A673 (cell line): Measurements from ENCODE around the gene GAN. TPM values are rescaled to one million over a fixed set of nuclear protein-coding genes. Genes with fewer than 3 reads are reported as not detected.

Experiments used
- BruUV-seq: library from RNA; stranded (reverse); fragments of 400-500 nt; replicated peaks from 2 replicates; lab custom pipeline; 2021; lab: Mats Ljungman, UMichigan
- CTCF ChIA-PET: fragments of 300-600 bp; sonication (Branson Sonifier 250); formaldehyde crosslinking; loops from one replicate; lab custom pipeline; 2022; ENCODE audit warnings: antibody characterized with exemption; lab: Charles Lee
- POLR2A ChIA-PET: fragments of 300-600 bp; sonication (Branson Sonifier 250); formaldehyde crosslinking; loops from one replicate; lab custom pipeline; 2022; ENCODE audit warnings: antibody characterized with exemption; ENCODE audit not compliant: low non-redundant PET; lab: Charles Lee
- DNase-seq: peaks from one replicate; pipeline ENCODE4 v3.0.0-alpha.2; 2015; ENCODE audit warnings: low spot score
- H3K27ac ChIP-seq: fragments of 200-600 bp; sonication (generic); 2 replicates; pipeline ENCODE4 v1.5.1; 2016; ENCODE audit warnings: mixed run types, low read depth, mild to moderate bottlenecking, mixed read lengths, antibody characterized with exemption, low read length; ENCODE audit not compliant: poor library complexity, severe bottlenecking
- H3K27me3 ChIP-seq: fragments of 200-600 bp; sonication (generic); replicated peaks from 2 replicates; pipeline ENCODE4 v1.6.1; 2017; ENCODE audit warnings: mixed run types, low read depth, mild to moderate bottlenecking, mixed read lengths, antibody characterized with exemption, low read length; ENCODE audit not compliant: insufficient read depth, poor library complexity
- H3K36me3 ChIP-seq: fragments of 200-600 bp; sonication (generic); 2 replicates; pipeline ENCODE4 v1.6.1; 2016; ENCODE audit warnings: mixed run types, mild to moderate bottlenecking, mixed read lengths, antibody characterized with exemption, low read length; ENCODE audit not compliant: insufficient read depth, poor library complexity, severe bottlenecking
- H3K4me1 ChIP-seq: fragments of 200-600 bp; sonication (generic); 2 replicates; pipeline ENCODE4 v1.6.1; 2017; ENCODE audit warnings: mixed run types, mild to moderate bottlenecking, mixed read lengths, antibody characterized with exemption, low read length; ENCODE audit not compliant: insufficient read depth, poor library complexity, severe bottlenecking
- H3K4me3 ChIP-seq: fragments of 200-600 bp; sonication (generic); 2 replicates; pipeline ENCODE4 v1.5.1; 2016; ENCODE audit warnings: low read depth, mixed run types, mild to moderate bottlenecking, mixed read lengths, low read length; ENCODE audit not compliant: poor library complexity, severe bottlenecking
- H3K9me3 ChIP-seq: fragments of 200-600 bp; sonication (generic); 2 replicates; pipeline ENCODE4 v1.6.1; 2016; ENCODE audit warnings: mixed run types, low read depth, mild to moderate bottlenecking, mixed read lengths, antibody characterized with exemption, low read length; ENCODE audit not compliant: poor library complexity, severe bottlenecking
- EZH2 ChIP-seq: fragments of 200-600 bp; sonication (generic); IDR thresholded peaks from 2 replicates; pipeline ENCODE4 v1.6.1; 2017; ENCODE audit warnings: borderline replicate concordance, low read depth, mild to moderate bottlenecking, mixed read lengths, antibody characterized with exemption, low read length; ENCODE audit not compliant: poor library complexity, severe bottlenecking
- intact Hi-C: fragments of 100-400 bp; cut with micrococcal nuclease; formaldehyde crosslinking; loops from one replicate; pipeline ENCODE4 v1.10.0; 2022; ENCODE audit not compliant: unreplicated experiment
- total RNA-seq: library from RNA; stranded (reverse); gene quantifications from 2 replicates; pipeline ENCODE4 v1.2.3, GENCODE V29; 2021
- TF ChIP-seq, protein P1 (sequence below): fragments of 300-800, 200-600 bp; sonication (generic); conservative IDR thresholded peaks from 2 replicates; pipeline ENCODE4 v1.5.1; 2017; ENCODE audit warnings: low read depth, mild to moderate bottlenecking, antibody characterized with exemption, low read length, moderate library complexity, mixed read lengths

The GAN gene
- total RNA-seq, 1 experiment from 2014 or later: 18.0 TPM

DNA sequence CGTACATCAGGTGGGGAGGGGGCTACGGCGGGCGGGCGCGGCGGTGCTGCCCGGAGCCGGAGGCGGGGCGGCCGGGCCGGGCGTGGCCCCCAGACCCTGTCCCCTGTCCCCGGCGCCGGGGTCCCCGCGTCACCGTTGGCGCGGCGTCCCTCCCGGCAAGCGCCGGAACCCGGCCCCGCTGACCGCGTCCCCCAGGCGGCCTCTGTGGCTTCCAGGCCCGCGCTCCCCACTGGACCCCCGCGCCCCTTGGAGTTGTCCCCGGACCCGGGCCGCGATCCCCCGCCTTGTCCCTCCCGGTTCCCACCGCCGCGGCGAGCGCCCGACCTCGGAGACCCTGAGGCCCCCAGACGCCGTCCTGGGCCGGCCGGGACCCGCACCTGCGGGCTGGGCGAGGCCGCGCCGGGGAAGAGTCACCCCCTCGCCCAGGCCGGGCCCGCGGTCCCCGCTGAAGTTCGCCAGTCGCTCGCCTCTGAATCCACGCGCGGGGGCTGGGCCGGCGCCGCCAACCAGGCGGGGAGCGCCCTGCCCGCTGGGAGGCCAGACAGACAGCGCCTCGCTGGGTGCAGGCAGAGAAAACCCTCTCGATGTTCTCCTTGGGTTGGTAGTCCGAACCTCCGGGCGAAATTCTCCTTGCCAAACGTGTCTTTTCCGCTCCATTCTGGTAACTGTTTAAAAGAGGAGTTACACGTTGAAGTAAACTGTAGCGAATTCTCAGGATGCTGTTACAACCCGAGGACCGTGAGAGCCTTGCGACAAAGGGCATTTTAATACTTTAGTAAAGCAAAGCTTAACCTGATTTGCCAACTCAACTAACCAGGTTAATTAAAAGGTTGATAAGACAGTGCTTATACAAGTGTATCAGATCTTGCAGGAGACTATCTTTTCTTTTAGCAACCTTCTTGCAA is 761 bp downstream of the GAN start:
- Histone ChIP-seq H3K27me3 (no peaks in the 10 kb centered on the region), H3K4me1 (peaks cover 34% of the 10 kb centered on the region), H3K27ac (peak overlapping the region; percentile 87), H3K36me3 (no peaks in the 10 kb centered on the region), H3K4me3 (peak overlapping the region; percentile 85), H3K9me3 (no peaks in the 10 kb centered on the region)
- no TSS peak for BruUV-seq
- POLR2A ChIA-PET: no interaction called here
- no peak for TF ChIP-seq EZH2
- TF ChIP-seq, protein P1, sequence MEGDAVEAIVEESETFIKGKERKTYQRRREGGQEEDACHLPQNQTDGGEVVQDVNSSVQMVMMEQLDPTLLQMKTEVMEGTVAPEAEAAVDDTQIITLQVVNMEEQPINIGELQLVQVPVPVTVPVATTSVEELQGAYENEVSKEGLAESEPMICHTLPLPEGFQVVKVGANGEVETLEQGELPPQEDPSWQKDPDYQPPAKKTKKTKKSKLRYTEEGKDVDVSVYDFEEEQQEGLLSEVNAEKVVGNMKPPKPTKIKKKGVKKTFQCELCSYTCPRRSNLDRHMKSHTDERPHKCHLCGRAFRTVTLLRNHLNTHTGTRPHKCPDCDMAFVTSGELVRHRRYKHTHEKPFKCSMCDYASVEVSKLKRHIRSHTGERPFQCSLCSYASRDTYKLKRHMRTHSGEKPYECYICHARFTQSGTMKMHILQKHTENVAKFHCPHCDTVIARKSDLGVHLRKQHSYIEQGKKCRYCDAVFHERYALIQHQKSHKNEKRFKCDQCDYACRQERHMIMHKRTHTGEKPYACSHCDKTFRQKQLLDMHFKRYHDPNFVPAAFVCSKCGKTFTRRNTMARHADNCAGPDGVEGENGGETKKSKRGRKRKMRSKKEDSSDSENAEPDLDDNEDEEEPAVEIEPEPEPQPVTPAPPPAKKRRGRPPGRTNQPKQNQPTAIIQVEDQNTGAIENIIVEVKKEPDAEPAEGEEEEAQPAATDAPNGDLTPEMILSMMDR: no peak
- CTCF ChIA-PET: no interaction called here
- peak; percentile 41 for DNase-seq
- intact Hi-C loops: loop anchor here (5.0 kb wide), 1 partner anchor 103 kb away; no protein-coding TSS in a partner anchor

DNA sequence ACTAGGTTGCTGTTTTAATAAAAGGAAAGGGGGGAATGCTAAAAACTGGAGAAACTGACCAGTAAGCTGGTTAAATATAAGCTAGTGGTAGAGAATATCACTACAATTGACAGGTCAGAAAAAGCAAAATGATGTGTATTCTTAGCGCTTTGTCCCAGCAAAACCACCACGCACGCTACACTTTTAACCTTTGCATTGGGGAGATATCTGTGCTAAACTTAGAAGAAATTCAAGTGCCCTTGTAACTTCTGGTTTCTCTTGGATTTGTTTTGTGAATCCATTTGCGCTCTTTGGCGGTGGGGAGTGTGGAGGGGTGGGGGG is 1.4 kb downstream of the GAN start:
- Histone ChIP-seq H3K4me3 (peak overlapping the region; percentile 85), H3K27me3 (no peaks in the 10 kb centered on the region), H3K36me3 (no peaks in the 10 kb centered on the region), H3K4me1 (peaks cover 35% of the 10 kb centered on the region), H3K27ac (peak overlapping the region; percentile 87), H3K9me3 (no peaks in the 10 kb centered on the region)
- ChIA-PET POLR2A (no interaction called here), CTCF (no interaction called here)
- intact Hi-C loops: loop anchor here (5.0 kb wide), 1 partner anchor 104 kb away; no protein-coding TSS in a partner anchor
- no peak for DNase-seq
- TF ChIP-seq, protein P1: no peak
- no peak for TF ChIP-seq EZH2
- BruUV-seq: TSS peak; percentile 45

DNA sequence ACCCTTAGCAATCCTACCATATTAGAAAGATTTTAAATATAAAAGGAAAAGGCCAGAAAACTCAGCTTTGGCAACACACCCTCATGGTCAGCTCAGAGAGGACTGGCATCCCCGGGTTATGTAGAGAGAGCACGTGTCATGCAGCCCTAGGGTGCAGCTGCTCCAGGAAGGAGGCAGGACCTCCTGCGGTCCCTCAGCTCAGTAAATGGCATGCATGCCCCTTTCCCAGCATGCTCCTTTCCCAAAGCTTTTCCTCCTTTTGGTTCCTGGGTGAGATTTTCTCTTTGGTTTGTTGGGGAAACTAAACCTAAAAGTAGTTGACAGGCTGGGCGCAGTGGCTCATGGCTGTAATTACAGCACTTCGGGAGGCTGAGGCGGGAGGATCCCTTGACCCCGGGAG is 3.9 kb downstream of the GAN start:
- TF ChIP-seq EZH2: no peak
- TF ChIP-seq, protein P1: no peak
- ChIA-PET CTCF (no interaction called here), POLR2A (no interaction called here)
- H3K27me3 ChIP-seq: no peaks in the 10 kb centered on the region
- peaks cover 34% of the 10 kb centered on the region for H3K4me1 ChIP-seq
- intact Hi-C loops: loop anchor here (5.0 kb wide), 1 partner anchor 106 kb away; no protein-coding TSS in a partner anchor
- H3K27ac ChIP-seq: no peak overlapping the region
- DNase-seq: peak; percentile 58
- H3K9me3 ChIP-seq: no peaks in the 10 kb centered on the region
- no peaks in the 10 kb centered on the region for H3K36me3 ChIP-seq
- no peak overlapping the region for H3K4me3 ChIP-seq
- no TSS peak for BruUV-seq
